Activated CD4-positive, alpha-beta T cell treated with anti-CD3 and anti-CD28 coated beads for 24 hours (primary cell): ENCODE results near the gene CEP104.

Source experiments
- DNase-seq, 2 donors: peaks; one replicate each; pipeline ENCODE4 v3.0.0-alpha.2; 2020; ENCODE audit warnings: low read depth in 2 of 2

Gene CEP104

GRCh38 chr1:3799976-3800685, 56.9 kb downstream of the CEP104 start:
- no peak for DNase-seq

GRCh38 chr1:3796215-3797061, 60.6 kb downstream of the CEP104 start, which contains the start of gene LRRC47:
Gene LRRC47, minus strand, starts transcription at chr1:3796498. Its CDS starts 22 bp downstream, at chr1:3796476.
- peak; percentile 90 to 92 for DNase-seq

- no peak for DNase-seq
These were observed 61.4 kb downstream of the CEP104 start for GRCh38 chr1:3795453-3796214.

- no peak for DNase-seq
These were observed 66.1 kb downstream of the CEP104 start for GRCh38 chr1:3790952-3791351.

- DNase-seq: no peak
These were observed 66.5 kb downstream of the CEP104 start for GRCh38 chr1:3790500-3790923.

- DNase-seq: no peak
These were observed 67.3 kb downstream of the CEP104 start for GRCh38 chr1:3789421-3790300.

- no peak for DNase-seq
These were observed 68.1 kb downstream of the CEP104 start for GRCh38 chr1:3788756-3789420.

- no peak for DNase-seq
These were observed 69.0 kb downstream of the CEP104 start for GRCh38 chr1:3787745-3788605.

GRCh38 chr1:3787349-3787715, 69.7 kb downstream of the CEP104 start:
- DNase-seq: no peak

DNA sequence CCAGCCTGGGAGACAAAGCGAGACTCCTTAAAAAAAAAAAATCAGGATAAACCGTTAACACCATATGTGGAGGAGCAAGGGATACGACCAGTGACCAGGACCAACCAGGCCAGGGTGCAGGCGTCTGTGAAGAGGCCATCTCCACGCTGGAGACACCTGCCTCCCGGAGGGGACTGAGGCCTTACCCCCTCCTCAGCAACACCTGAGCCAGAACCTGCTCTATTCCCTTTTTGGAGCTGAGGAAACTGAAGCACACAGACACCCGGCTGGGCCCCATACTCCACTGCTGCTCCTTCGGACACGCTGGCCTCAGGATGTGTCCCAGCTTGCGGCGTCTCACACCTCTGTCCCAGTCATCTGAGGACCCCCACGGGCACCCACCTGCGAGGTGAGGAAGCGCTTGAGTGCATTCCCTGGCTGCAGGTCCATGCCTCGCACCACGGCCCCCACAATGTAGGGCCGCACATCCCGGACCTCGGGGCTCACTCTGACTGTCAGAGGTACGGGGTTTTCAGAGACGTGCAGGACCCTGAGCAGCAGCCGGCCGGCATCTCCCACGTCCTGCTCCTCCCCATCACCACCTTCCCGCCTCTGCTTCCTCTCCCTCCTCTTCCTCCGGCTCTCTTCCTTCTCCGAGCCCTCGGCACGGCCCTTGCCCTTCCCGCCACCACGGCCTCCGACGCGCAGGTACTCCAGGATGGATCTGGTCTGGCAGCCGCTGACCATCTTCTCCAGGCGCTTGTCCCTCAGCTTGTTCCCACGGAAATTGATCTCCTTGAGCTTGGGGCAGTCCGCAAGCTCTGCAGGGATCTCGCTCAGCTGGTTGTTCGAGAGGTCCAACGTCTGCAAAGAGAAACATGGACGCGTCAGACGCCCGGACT, 70.3 kb downstream of the CEP104 start:
- no peak for DNase-seq

GRCh38 chr1:3785456-3786157, 71.4 kb downstream of the CEP104 start:
- no peak for DNase-seq

DNA sequence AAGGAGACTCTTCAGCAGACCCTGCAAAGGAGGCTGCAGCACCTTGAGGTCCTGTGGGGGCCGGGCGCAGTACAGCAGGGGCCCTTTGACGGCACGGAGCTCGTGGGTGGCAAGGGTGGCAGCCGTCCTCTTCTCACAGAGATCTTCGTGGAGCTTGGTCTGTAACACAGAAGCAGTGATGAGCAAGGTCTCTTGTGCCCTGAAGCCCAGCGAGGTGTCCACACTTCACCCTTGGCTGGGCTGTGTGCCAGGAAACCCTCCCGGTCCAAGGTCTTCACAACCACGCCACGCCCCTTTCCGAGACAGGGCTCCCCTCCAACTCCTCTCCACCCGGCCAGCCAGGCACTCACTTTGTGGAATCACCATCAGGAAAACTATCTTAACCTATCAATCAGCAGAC, 72.0 kb downstream of the CEP104 start:
- no peak for DNase-seq

DNA sequence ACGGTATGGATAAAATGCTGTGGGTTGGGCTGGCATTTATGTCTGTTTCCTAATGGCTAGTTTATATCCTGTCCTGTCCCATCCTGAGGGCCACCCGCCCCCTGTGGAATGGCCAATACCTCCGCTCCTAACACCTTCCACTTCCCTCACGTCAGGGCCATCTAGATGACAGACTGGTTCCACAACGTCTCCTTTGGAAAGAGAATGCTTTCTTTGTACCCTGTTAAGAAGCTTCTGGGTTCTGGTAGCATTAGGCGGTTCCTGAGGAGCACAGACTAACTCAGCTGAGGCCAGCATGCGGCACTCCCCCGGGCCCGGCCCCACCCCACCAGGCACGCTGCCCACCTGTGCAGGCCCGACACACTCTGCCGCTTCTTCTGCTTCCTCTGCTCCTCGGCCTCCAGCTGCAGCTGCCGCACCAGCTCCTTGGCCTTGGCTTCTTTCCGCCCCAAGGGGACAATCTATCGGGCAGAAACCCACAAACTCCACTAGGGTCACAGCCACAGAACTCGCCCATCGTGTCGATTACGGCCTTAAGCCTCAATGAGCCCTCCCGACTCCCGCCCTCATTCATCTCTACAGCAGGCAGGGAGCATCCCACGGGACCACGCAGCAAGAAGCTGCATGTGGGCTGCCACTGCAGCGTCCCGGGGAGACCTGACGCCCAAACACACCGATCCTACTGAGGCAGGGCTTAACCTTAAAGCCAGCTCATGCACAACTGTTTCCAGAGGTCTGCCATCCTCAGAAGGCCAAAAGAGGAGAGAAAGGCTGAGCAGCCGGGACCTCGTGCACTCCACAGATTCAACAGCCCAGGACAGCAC, 73.1 kb downstream of the CEP104 start:
- DNase-seq: no peak

DNA sequence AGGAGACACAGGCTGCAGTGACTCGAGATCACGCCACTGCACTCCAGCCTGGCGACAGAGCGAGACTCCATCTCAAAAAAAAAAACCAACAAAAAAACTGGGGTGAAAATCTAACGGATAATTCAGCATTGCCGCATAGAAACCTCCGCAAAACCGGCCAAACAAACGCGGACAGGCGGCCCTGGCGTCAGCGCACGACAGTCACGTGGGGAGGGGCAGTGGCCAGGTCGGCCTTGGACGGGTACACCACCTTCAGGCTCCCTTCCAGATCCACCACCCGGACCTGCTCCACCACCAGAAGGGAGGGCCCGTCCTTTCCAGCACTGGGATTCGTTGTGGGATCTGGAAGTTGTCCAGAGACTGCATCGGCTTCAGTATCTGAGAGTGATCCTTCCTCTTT, 76.1 kb downstream of the CEP104 start:
- DNase-seq: no peak

DNA sequence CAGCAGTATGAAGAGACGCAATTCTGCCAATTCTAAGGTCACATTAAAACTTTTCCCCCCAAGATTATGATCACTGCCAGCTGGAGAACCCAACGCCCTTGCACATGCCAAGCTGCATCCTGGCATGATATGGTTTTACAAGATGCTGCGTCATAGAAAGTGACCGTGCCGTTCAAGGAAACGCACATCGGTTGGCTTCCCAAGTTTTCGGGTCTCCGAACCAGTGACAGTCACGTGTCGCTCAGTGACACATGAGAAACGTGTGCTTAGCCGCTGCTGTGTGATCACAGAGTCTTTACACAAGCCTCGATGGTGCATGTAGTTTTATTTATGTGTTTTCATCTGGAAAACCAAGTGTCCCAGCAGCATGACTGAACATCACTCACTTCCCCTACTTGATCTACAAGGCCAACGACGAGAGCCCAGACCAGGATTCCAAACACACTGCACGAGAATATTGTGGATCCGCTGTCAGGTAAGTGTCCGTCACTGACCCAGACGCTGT, 77.0 kb downstream of the CEP104 start:
- no peak for DNase-seq

DNA sequence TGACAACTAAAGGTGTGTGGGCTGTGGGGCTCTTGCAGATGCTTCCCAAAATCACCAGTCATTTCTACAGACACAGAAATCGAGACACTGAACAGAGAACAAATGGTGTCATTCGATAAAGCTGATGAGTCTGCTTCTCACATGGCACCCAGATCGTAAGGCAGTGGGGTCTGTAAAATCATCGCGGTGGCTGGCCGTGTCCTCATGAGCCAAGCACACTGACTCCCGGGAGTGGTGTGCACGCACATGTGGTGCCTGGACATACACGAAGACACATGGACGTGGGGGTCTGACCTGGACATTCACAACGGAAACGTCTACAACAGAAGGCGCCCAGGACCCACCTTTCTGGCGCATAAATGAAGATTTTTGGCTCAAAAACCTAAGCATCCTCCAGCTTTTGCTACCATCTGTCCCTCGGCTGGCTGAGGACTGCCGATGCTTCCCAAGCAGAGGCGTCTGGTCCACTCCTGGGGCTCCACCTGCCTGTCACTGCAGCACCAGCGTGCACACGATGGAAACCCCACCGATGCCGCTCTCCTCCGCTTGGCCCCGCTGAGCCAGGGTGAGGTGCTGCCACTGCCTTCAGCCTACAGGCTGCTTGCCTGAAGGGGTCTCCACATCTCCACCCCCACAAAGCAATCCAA, 77.6 kb downstream of the CEP104 start:
- DNase-seq: no peak
